Measurements from ENCODE around the gene MRTFA. TPM values are rescaled to one million over a fixed set of nuclear protein-coding genes. Genes with fewer than 3 reads are reported as not detected.
"Not testable (repeated sequence)": the region's sequence is repeated elsewhere in the genome, so short reads cannot be mapped to it uniquely, and the experiment has no call there.

MRTFA gene
- 64.2 TPM for total RNA-seq

- DNase-seq (ENCODE audit: low spot score), result peak; percentile 100
These were observed at the start of gene MRTFA for GRCh38 chr22:40636380-40637182. MRTFA (minus strand) TSS chr22:40636719.

- no peak for DNase-seq (ENCODE audit: low spot score)
These were observed 48.9 kb upstream of the MRTFA start for GRCh38 chr22:40685406-40685805.

DNA sequence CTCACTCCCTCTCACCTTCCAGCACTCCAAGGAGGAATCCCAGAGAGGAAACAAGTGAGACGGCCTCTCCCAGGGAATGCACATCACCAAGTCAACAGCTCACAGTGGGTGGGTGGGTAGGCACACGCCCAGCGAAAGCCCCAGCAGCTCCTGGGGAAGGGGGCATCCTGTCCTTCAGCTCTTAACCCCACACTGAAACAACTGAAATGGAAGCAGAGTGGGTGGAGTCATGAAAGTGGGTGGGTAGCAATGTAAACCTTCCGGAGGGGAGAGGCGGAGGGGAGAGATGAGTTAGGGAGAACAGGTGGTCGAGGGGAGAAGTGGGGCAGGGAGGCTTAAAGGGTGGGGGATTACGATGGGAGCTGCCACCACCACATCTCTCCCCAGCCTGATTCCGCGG is 48.2 kb upstream of the MRTFA start:
- no peak for DNase-seq (ENCODE audit: low spot score)

DNA sequence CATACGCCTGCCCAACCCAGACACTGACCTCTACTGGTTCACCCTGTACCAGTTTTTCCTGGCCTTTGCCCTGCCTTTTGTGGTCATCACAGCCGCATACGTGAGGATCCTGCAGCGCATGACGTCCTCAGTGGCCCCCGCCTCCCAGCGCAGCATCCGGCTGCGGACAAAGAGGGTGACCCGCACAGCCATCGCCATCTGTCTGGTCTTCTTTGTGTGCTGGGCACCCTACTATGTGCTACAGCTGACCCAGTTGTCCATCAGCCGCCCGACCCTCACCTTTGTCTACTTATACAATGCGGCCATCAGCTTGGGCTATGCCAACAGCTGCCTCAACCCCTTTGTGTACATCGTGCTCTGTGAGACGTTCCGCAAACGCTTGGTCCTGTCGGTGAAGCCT is 44.9 kb upstream of the MRTFA start:
- DNase-seq (ENCODE audit: low spot score), result no peak

GRCh38 chr22:40680819-40681183 is 44.3 kb upstream of the MRTFA start:
- DNase-seq (ENCODE audit: low spot score), result no peak

- no peak for DNase-seq (ENCODE audit: low spot score)
These were observed 43.7 kb upstream of the MRTFA start for GRCh38 chr22:40679964-40680818.

- no peak for DNase-seq (ENCODE audit: low spot score)
These were observed 42.9 kb upstream of the MRTFA start, which contains the start of gene MCHR1 for GRCh38 chr22:40679249-40679963. MCHR1 (plus strand) TSS chr22:40679484; CDS start chr22:40679653, 169 bp downstream.

DNA sequence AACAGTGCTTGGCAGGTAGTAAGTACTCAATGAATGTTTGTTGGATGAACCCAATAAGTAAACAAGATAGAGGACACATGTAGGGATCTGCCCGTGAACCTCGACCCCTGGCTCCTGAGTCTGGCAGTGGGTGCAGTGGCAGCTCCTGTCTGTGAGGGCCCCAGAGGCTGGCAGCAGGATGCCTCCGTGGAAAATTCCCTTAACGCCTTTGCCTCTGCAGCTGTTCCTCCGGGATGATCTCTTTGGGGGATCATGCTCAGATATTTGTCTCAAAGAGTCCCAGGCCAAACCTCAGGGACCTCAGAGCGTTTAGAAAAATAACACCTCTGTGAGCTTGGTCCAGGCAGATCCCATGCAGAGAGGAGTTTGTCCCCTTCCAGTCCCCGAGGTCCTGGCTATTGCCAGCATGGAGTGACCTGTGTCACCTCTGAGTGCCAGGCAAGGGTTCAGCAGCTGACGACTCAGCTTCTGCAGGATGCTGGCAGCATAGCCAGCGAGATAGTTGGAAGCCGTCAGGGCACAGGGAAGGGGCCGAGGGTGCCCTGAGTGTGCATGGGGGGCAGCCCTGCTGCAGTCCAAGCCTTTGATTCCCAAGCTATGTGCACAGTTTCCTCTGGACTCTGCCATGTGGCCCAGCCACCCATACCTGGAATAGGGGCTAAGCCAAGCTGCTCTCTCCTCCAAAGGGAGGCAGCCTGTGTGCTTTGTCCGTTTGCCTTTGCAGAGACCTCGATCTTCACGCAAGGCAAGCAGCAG is 42.2 kb upstream of the MRTFA start:
- no peak for DNase-seq (ENCODE audit: low spot score)

DNA sequence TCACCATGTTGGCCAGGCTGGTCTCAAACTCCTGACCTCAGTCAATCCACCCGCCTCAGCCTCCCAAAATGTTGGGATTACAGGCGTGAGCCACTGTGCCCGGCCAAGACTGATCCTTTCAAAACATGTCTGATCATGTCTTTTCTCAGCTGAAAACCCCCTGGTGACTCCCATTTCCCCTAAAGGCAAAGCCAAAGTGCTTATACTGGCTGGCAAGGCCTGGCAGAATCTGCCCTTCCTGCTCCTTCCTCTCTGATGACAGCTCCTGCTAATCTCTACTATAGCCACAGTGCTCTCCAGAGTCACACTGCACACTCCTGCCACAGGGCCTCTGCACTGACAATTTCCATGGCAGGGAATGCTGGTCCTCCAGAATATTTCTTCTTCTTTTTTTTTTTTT is 40.1 kb upstream of the MRTFA start:
- no peak for DNase-seq (ENCODE audit: low spot score)

DNA sequence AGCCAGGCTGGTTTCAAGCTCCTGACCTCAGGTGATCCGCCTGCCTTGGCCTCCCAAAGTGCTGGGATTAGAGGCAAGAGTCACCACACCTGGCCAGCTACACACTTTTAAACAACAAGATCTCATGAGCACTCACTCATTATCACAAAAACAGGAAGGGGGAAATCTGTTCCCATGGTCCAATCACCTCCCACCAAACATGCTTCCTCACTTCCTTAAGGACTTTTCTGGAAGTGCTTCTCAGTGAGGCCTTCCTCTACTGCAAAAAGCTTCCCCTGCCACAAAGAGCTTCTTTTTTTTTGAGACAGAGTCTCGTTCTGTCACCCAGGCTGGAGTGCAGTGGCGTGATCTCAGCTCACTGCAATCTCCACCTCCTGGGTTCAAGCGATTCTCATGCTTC is 39.6 kb upstream of the MRTFA start:
- not testable (repeated sequence) for DNase-seq (ENCODE audit: low spot score)

- DNase-seq (ENCODE audit: low spot score), result no peak
These were observed 37.8 kb upstream of the MRTFA start for GRCh38 chr22:40674274-40674673.

DNA sequence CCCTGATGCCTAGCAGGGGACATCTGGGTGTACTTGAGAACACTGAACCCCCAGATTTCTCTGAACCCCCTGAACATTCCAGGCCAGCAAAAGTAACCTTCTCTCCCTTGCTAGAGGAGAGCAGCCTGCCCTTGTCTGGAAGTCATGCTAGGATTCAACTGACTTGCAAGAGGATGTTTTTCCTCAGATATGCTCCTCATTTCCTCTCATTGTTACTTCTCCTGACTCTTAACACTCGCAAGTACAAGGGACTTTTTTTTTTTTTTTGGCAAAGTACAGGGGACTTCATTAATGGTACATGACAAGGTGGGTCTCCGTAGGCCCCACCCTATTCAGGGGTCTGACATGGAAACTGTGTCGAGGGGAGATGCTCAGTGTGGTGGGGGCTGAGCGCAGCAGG is 36.5 kb upstream of the MRTFA start:
- DNase-seq (ENCODE audit: low spot score), result no peak

GRCh38 chr22:40671796-40672360 is 35.4 kb upstream of the MRTFA start:
- no peak for DNase-seq (ENCODE audit: low spot score)

DNA sequence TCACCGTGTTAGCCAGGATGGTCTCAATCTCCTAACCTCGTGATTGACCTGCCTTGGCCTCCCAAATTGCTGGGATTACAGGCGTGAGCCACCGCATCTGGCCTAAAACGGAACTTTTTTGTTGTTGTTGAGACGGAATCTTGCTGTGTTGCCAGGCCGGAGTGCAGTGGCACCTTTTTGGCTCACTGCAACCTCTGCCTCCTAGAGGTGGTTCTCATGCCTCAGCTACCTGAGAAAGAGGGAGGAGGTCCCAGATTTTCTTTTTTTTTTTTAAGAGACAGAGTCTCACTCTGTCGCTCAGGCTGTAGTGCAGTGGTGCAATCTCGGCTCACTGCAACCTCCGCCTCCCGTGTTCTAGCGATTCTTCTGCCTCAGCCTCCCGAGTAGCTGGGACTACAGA is 34.9 kb upstream of the MRTFA start:
- no peak for DNase-seq (ENCODE audit: low spot score)

DNA sequence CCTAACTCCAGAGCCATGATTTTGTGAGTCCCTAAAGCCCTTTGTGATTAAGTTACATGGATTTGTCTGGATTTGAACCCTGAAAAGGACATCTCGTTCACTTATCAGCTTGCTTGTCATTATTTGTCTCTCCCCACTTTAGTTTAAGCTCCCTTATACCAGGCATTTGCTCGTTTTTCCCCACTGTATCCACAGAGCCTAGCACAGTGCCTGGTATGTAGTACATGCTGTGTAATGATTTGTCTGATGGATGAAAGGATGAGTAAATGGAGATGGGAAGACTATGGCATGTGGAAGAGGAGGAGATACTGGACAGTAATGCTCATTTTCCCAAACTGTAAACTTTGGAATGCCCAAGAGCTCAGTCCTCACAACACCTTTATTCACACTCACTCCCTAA is 33.5 kb upstream of the MRTFA start:
- DNase-seq (ENCODE audit: low spot score), result no peak

GRCh38 chr22:40668611-40669411 is 32.3 kb upstream of the MRTFA start:
- DNase-seq (ENCODE audit: low spot score), result no peak

DNA sequence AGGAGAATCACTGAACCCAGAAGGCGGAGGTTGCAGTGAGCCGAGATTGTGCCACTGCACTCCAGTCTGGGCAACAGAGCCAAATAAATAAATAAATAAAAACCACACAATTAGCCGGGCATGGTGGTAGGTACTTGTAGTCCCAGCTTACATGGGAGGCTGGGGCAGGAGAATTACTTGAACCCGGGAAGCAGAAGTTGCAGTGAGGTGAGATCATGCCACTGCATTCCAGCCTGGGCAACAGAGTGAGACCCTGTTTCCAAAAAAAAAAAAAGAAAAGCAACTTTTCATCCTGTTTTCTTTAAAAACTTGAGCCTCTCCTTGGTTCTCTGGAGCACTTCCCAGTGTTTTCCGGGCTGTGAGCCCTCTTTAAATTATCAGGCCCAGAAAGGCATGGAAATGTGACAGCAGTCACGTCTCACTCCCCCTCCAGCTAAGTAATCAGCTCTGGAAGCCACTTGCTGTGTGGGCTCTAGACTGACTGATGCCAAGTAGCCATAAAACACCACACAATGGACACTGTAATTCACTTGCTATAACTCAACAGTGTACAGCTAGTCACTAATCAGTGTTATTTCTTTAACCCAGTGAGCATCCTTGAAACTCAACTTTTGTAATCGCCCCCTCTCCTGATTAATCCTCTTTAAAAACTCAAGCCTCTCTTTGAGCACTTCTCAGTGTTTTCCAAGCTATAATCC is 29.8 kb upstream of the MRTFA start:
- no peak for DNase-seq (ENCODE audit: low spot score)

DNA sequence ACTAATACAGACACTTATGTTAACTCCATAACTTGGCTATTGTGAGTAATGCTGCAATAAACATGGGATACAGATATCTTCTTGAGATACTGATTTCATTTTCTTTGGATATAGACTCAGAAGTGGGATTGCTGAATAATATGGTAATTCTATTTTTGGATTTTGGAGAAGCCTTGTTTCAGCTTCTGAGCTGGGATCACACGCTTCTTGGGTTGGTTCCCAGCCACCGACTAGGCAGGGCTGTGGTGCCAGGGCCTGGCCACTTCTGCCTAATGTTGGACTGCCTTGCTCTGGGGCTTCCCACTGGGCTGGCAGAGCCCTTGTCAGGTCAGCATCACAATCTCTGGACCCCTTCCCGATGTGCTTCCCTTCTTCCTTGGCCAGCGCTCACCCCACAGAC is 28.8 kb upstream of the MRTFA start:
- DNase-seq (ENCODE audit: low spot score), result no peak

- DNase-seq (ENCODE audit: low spot score), result no peak
These were observed 25.2 kb upstream of the MRTFA start for GRCh38 chr22:40661671-40662070.

GRCh38 chr22:40660730-40661129 is 24.2 kb upstream of the MRTFA start:
- DNase-seq (ENCODE audit: low spot score), result no peak
